Measurements from ENCODE around the gene USH1C. TPM values are rescaled to one million over a fixed set of nuclear protein-coding genes. Genes with fewer than 3 reads are reported as not detected.

USH1C gene
- total RNA-seq, 1 experiment from 2014 or later, result 17.5 TPM

- intact Hi-C loops (cut with micrococcal nuclease; ENCODE audit: unreplicated experiment), result no loop called here
- DNase-seq, result no peak
- no TSS peak for BruUV-seq (replicated peaks)
- Mint-ChIP-seq H3K4me1 (ENCODE audit: low read depth, unreplicated experiment) (peaks cover 13% of the 10 kb centered on the region), H3K4me3 (ENCODE audit: low read depth, unreplicated experiment) (no peak overlapping the region), H3K36me3 (ENCODE audit: insufficient read depth, unreplicated experiment) (no peaks in the 10 kb centered on the region), H3K9me3 (ENCODE audit: low read depth, unreplicated experiment) (no peaks in the 10 kb centered on the region), H3K27ac (ENCODE audit: unreplicated experiment) (no peak overlapping the region), H3K27me3 (ENCODE audit: unreplicated experiment) (no peaks in the 10 kb centered on the region)
- no peak for TF ChIP-seq CTCF (IDR thresholded peaks at IDR 0.05; ENCODE audit: unreplicated experiment)
- CTCF ChIA-PET, result interaction anchor here (1.2 kb wide), 1 partner anchor 219 kb away, joined by 4 read pairs; no protein-coding TSS in a partner anchor
Observed at GRCh38 chr11:17512101-17512500, 32.1 kb downstream of the USH1C start.

- Mint-ChIP-seq H3K27me3 (ENCODE audit: unreplicated experiment) (no peaks in the 10 kb centered on the region), H3K27ac (ENCODE audit: unreplicated experiment) (no peak overlapping the region), H3K4me3 (ENCODE audit: low read depth, unreplicated experiment) (no peak overlapping the region), H3K4me1 (ENCODE audit: low read depth, unreplicated experiment) (peaks cover 13% of the 10 kb centered on the region), H3K9me3 (ENCODE audit: low read depth, unreplicated experiment) (no peaks in the 10 kb centered on the region), H3K36me3 (ENCODE audit: insufficient read depth, unreplicated experiment) (no peaks in the 10 kb centered on the region)
- intact Hi-C loops (cut with micrococcal nuclease; ENCODE audit: unreplicated experiment), result no loop called here
- TF ChIP-seq CTCF (IDR thresholded peaks at IDR 0.05; ENCODE audit: unreplicated experiment), result no peak
- no peak for DNase-seq
- no TSS peak for BruUV-seq (replicated peaks)
- CTCF ChIA-PET, result interaction anchor here (1.2 kb wide), 1 partner anchor 219 kb away, joined by 4 read pairs; no protein-coding TSS in a partner anchor
Observed at GRCh38 chr11:17511571-17511970, 32.6 kb downstream of the USH1C start.

- Mint-ChIP-seq H3K9me3 (ENCODE audit: low read depth, unreplicated experiment) (no peaks in the 10 kb centered on the region), H3K27me3 (ENCODE audit: unreplicated experiment) (no peaks in the 10 kb centered on the region), H3K4me1 (ENCODE audit: low read depth, unreplicated experiment) (peaks cover 13% of the 10 kb centered on the region), H3K27ac (ENCODE audit: unreplicated experiment) (no peak overlapping the region), H3K36me3 (ENCODE audit: insufficient read depth, unreplicated experiment) (no peaks in the 10 kb centered on the region), H3K4me3 (ENCODE audit: low read depth, unreplicated experiment) (no peak overlapping the region)
- TF ChIP-seq CTCF (IDR thresholded peaks at IDR 0.05; ENCODE audit: unreplicated experiment), result no peak
- no peak for DNase-seq
- BruUV-seq (replicated peaks), result no TSS peak
- intact Hi-C loops (cut with micrococcal nuclease; ENCODE audit: unreplicated experiment), result no loop called here
- CTCF ChIA-PET, result no interaction called here
Observed at GRCh38 chr11:17510507-17511206, 33.6 kb downstream of the USH1C start.

- H3K36me3 Mint-ChIP-seq (ENCODE audit: insufficient read depth, unreplicated experiment), result no peaks in the 10 kb centered on the region
Observed at GRCh38 chr11:17508791-17509190, 35.4 kb downstream of the USH1C start.

More at GRCh38 chr11:17508791-17509190, 35.4 kb downstream of the USH1C start:
- TF ChIP-seq CTCF (IDR thresholded peaks at IDR 0.05; ENCODE audit: unreplicated experiment), result no peak
- Mint-ChIP-seq H3K4me3 (ENCODE audit: low read depth, unreplicated experiment) (no peak overlapping the region), H3K4me1 (ENCODE audit: low read depth, unreplicated experiment) (peaks cover 13% of the 10 kb centered on the region), H3K27ac (ENCODE audit: unreplicated experiment) (no peak overlapping the region), H3K9me3 (ENCODE audit: low read depth, unreplicated experiment) (no peaks in the 10 kb centered on the region), H3K27me3 (ENCODE audit: unreplicated experiment) (no peaks in the 10 kb centered on the region)
- no TSS peak for BruUV-seq (replicated peaks)
- CTCF ChIA-PET, result interaction anchor here (0.8 to 1.6 kb wide), 3 partner anchors 11 to 125 kb away, joined by 3 to 7 read pairs (median 4); no protein-coding TSS in a partner anchor
- intact Hi-C loops (cut with micrococcal nuclease; ENCODE audit: unreplicated experiment), result loop anchor here (10.0 kb wide), 1 partner anchor 274 kb away; no protein-coding TSS in a partner anchor
- no peak for DNase-seq
